B cell (primary cell): ENCODE measurements around the gene ARMH3.

Experiments used
- EZH2 ChIP-seq: IDR thresholded peaks from 2 replicates; pipeline ENCODE4 v1.6.1; 2012; ENCODE audit warnings: borderline replicate concordance, low read depth, mild to moderate bottlenecking, moderate library complexity, low read length; ENCODE audit not compliant: insufficient read depth, poor library complexity, severe bottlenecking
- TF ChIP-seq, protein P1 (sequence below): fragments of 200-600 bp; IDR thresholded peaks from one replicate; pipeline ENCODE4 v1.8.0; 2022; ENCODE audit warnings: antibody characterized with exemption, mild to moderate bottlenecking

DNA sequence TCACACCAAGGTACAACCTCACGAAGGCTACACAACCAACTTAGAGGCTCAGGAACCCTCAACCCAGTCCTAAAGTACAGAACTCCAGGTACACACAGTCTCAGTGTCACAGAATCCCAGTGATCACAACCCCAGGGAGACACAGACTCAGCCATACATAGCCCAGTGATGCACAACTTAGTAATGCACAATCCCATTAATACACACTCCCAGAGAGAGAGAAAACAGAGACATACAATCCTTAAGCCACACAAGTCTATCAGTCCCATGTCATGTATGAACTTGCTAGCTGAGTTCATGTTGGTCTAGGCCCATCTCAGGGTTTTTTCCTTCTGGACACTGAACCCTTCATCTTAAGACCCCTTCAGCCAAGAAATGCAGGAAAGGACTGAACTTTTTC, 217.0 kb downstream of the ARMH3 start:
- TF ChIP-seq, protein P1, sequence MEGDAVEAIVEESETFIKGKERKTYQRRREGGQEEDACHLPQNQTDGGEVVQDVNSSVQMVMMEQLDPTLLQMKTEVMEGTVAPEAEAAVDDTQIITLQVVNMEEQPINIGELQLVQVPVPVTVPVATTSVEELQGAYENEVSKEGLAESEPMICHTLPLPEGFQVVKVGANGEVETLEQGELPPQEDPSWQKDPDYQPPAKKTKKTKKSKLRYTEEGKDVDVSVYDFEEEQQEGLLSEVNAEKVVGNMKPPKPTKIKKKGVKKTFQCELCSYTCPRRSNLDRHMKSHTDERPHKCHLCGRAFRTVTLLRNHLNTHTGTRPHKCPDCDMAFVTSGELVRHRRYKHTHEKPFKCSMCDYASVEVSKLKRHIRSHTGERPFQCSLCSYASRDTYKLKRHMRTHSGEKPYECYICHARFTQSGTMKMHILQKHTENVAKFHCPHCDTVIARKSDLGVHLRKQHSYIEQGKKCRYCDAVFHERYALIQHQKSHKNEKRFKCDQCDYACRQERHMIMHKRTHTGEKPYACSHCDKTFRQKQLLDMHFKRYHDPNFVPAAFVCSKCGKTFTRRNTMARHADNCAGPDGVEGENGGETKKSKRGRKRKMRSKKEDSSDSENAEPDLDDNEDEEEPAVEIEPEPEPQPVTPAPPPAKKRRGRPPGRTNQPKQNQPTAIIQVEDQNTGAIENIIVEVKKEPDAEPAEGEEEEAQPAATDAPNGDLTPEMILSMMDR = no peak
- no peak for TF ChIP-seq EZH2
